ENCODE data around the gene ZNF215. TPM values are rescaled to one million over a fixed set of nuclear protein-coding genes. Genes with fewer than 3 reads are reported as not detected.
A peak's percentile ranks its signal among the peaks of the same experiment; 100 is the strongest.

ZNF215 gene
- total and polyA plus RNA-seq, 7 donors, result 0.07 to 0.36 (median 0.23) TPM

GRCh38 chr11:6992457-6993417 lies 66.5 kb downstream of the ZNF215 start:
- H3K9me3 ChIP-seq, result no peaks in the 10 kb centered on the region
- peak; percentile 90 to 99 (median 94) for ATAC-seq
- no peaks in the 10 kb centered on the region for H3K4me1 ChIP-seq
- no peak for DNase-seq
- H3K36me3 ChIP-seq (ENCODE audit: insufficient read depth in 1 of 2, low read depth in 1 of 2), result no peaks in the 10 kb centered on the region
- WGBS, 3 donors, result 18 to 21% (median 21%) methylated on average over 11 of the region's 11 CpGs
- H3K27me3 ChIP-seq (ENCODE audit: insufficient read depth in 3 of 3, low read length in 2 of 3), result no peaks in the 10 kb centered on the region
- H3K27ac ChIP-seq, result peak overlapping the region; percentile 54
- peak overlapping the region; percentile 12 for H3K4me3 ChIP-seq
- intact Hi-C loops (cut with DNase I), result no loop called here
- no peak for TF ChIP-seq CTCF (IDR thresholded peaks at IDR 0.05)

- H3K4me3 ChIP-seq, result no peak overlapping the region
- TF ChIP-seq CTCF (IDR thresholded peaks at IDR 0.05), result no peak
- DNase-seq (no peak), ATAC-seq (no peak)
- H3K36me3 ChIP-seq (ENCODE audit: insufficient read depth in 1 of 2, low read depth in 1 of 2), result no peaks in the 10 kb centered on the region
- no peaks in the 10 kb centered on the region for H3K9me3 ChIP-seq
- H3K4me1 ChIP-seq, result no peaks in the 10 kb centered on the region
- intact Hi-C loops (cut with DNase I), result no loop called here
- H3K27ac ChIP-seq, result no peak overlapping the region
- no peaks in the 10 kb centered on the region for H3K27me3 ChIP-seq (ENCODE audit: insufficient read depth in 3 of 3, low read length in 2 of 3)
These were observed 69.5 kb downstream of the ZNF215 start for GRCh38 chr11:6995703-6996102.

- no peak overlapping the region for H3K27ac ChIP-seq
- H3K27me3 ChIP-seq (ENCODE audit: insufficient read depth in 3 of 3, low read length in 2 of 3), result no peaks in the 10 kb centered on the region
- H3K9me3 ChIP-seq, result no peaks in the 10 kb centered on the region
- DNase-seq, result no peak
- H3K4me3 ChIP-seq, result no peak overlapping the region
- H3K36me3 ChIP-seq (ENCODE audit: insufficient read depth in 1 of 2, low read depth in 1 of 2), result no peaks in the 10 kb centered on the region
- no peaks in the 10 kb centered on the region for H3K4me1 ChIP-seq
- no peak for TF ChIP-seq CTCF (IDR thresholded peaks at IDR 0.05)
- WGBS, 3 donors, result 45 to 61% (median 46%) methylated on average over 3 of the region's 3 CpGs
- no peak for ATAC-seq
- intact Hi-C loops (cut with DNase I), result no loop called here
These were observed 78.3 kb downstream of the ZNF215 start for GRCh38 chr11:7004482-7004881.

Other genes starting within 250 kb of the ZNF215 start
- gene MRPL17, start 243.1 kb upstream of the ZNF215 start, total RNA-seq, result 10 to 100 TPM; 27.2 to 44.8 (median 38.8) TPM
- gene MRPL17, start 243.1 kb upstream of the ZNF215 start, polyA plus RNA-seq, result 10 to 100 TPM; 43.0 to 95.6 (median 47.0) TPM
- not detected for gene OR2AG2, start 154.4 kb upstream of the ZNF215 start, total RNA-seq
- gene OR2AG2, start 154.4 kb upstream of the ZNF215 start, polyA plus RNA-seq, result under 1 TPM in 1 of 3 donors, not detected in 2; 0.01 TPM
- gene OR2AG1, start 143.4 kb upstream of the ZNF215 start, total RNA-seq, result not detected
- gene OR2AG1, start 143.4 kb upstream of the ZNF215 start, polyA plus RNA-seq, result not detected
- gene OR6A2, start 126.7 kb upstream of the ZNF215 start, total RNA-seq, result not detected
- not detected for gene OR6A2, start 126.7 kb upstream of the ZNF215 start, polyA plus RNA-seq
- not detected for gene OR10A5, start 80.7 kb upstream of the ZNF215 start, total RNA-seq
- not detected for gene OR10A5, start 80.7 kb upstream of the ZNF215 start, polyA plus RNA-seq
- not detected for gene OR10A2, start 63.4 kb upstream of the ZNF215 start, total RNA-seq
- not detected for gene OR10A2, start 63.4 kb upstream of the ZNF215 start, polyA plus RNA-seq
- gene OR10A4, start 49.8 kb upstream of the ZNF215 start, total RNA-seq, result not detected
- gene OR10A4, start 49.8 kb upstream of the ZNF215 start, polyA plus RNA-seq, result not detected
- gene OR2D2, start 33.9 kb upstream of the ZNF215 start, total RNA-seq, result not detected
- not detected for gene OR2D2, start 33.9 kb upstream of the ZNF215 start, polyA plus RNA-seq
- not detected for gene OR2D3, start 5.4 kb upstream of the ZNF215 start, total RNA-seq
- gene OR2D3, start 5.4 kb upstream of the ZNF215 start, polyA plus RNA-seq, result not detected
- gene ZNF214, start 93.9 kb downstream of the ZNF215 start, total RNA-seq, result under 1 TPM; 0.30 to 0.97 (median 0.64) TPM
- gene ZNF214, start 93.9 kb downstream of the ZNF215 start, polyA plus RNA-seq, result under 1 TPM; 0.46 to 0.90 (median 0.75) TPM
- under 1 TPM in 1 of 4 donors, not detected in 3; 0.06 TPM for gene NLRP14, start 94.1 kb downstream of the ZNF215 start, total RNA-seq
- not detected for gene NLRP14, start 94.1 kb downstream of the ZNF215 start, polyA plus RNA-seq
- gene RBMXL2, start 162.6 kb downstream of the ZNF215 start, total RNA-seq, result not detected
- gene RBMXL2, start 162.6 kb downstream of the ZNF215 start, polyA plus RNA-seq, result not detected

All from psoas muscle (tissue), 8 donors.